CD4-positive, alpha-beta T cell (primary cell): ENCODE measurements around the gene BRMS1. TPM values are rescaled to one million over a fixed set of nuclear protein-coding genes. Genes with fewer than 3 reads are reported as not detected.
A peak's percentile ranks its signal among the peaks of the same experiment; 100 is the strongest.

ENCODE experiments used
- ATAC-seq: fragments of 200-7000 bp; cut with Tn5 transposase; one replicate; pipeline ENCODE4 v1.10.0; 2022; ENCODE audit warnings: mild to moderate bottlenecking; ENCODE audit not compliant: poor library complexity
- CTCF ChIA-PET: fragments of 350-600 bp; sonication (Branson Sonifier 250); formaldehyde crosslinking; loops from one replicate; lab custom pipeline; 2021; ENCODE audit warnings: antibody characterized with exemption, inconsistent platforms; lab: Charles Lee
- POLR2A ChIA-PET: fragments of 350-600 bp; sonication (Branson Sonifier 250); formaldehyde crosslinking; loops from one replicate; lab custom pipeline; 2021; ENCODE audit warnings: antibody characterized with exemption, inconsistent platforms; lab: Charles Lee
- DNase-seq, 14 experiments: peaks; one replicate each; pipeline ENCODE4 v3.0.0-alpha.2; 2013 to 2020; ENCODE audit warnings: mixed read lengths in 2 of 14
- H3K27ac ChIP-seq, 2 donors: one replicate each; pipeline versions ENCODE4 v1.5.1 to v1.7.0; 2013; ENCODE audit warnings: low read length in 2 of 2, low read depth in 1 of 2, mild to moderate bottlenecking in 1 of 2
- H3K27me3 ChIP-seq, 2 experiments: 1 replicate in 1 of 2; 2 replicates in 1 of 2; pipeline versions ENCODE4 v1.6.1 to v1.7.0; 2013; ENCODE audit warnings: low read length in 2 of 2, control low read depth in 1 of 2, mild to moderate bottlenecking in 1 of 2, moderate library complexity in 1 of 2; ENCODE audit not compliant: insufficient read depth in 2 of 2, control insufficient read depth in 1 of 2
- H3K36me3 ChIP-seq: one replicate; pipeline ENCODE4 v1.6.1; 2013; ENCODE audit warnings: low read length, control low read depth; ENCODE audit not compliant: insufficient read depth
- H3K4me1 ChIP-seq: one replicate; pipeline ENCODE4 v1.6.1; 2013; ENCODE audit warnings: low read length, control low read depth; ENCODE audit not compliant: insufficient read depth
- H3K4me3 ChIP-seq: one replicate; pipeline ENCODE4 v1.5.1; 2013; ENCODE audit warnings: mild to moderate bottlenecking, low read length, moderate library complexity
- H3K9me3 ChIP-seq, 2 experiments: 1 replicate in 1 of 2; 2 replicates in 1 of 2; pipeline versions ENCODE4 v1.6.1 to v1.7.0; 2013; ENCODE audit warnings: low read length in 2 of 2, mild to moderate bottlenecking in 2 of 2, control low read depth in 1 of 2, moderate library complexity in 1 of 2; ENCODE audit not compliant: control insufficient read depth in 1 of 2, insufficient read depth in 1 of 2
- H3K27ac Mint-ChIP-seq: one replicate; pipeline ENCODE4 v1.8.0; 2020; ENCODE audit warnings: mixed read lengths
- H3K27me3 Mint-ChIP-seq: one replicate; pipeline ENCODE4 v1.8.0; 2021; ENCODE audit warnings: mixed read lengths
- H3K36me3 Mint-ChIP-seq: one replicate; pipeline ENCODE4 v1.8.0; 2021; ENCODE audit warnings: low read depth, mixed read lengths
- H3K4me1 Mint-ChIP-seq: one replicate; pipeline ENCODE4 v1.8.0; 2021; ENCODE audit warnings: low read depth, mixed read lengths
- H3K4me3 Mint-ChIP-seq: one replicate; pipeline ENCODE4 v1.8.0; 2020; ENCODE audit warnings: mild to moderate bottlenecking, mixed read lengths
- H3K9me3 Mint-ChIP-seq: one replicate; pipeline ENCODE4 v1.8.0; 2020; ENCODE audit warnings: mixed read lengths
- intact Hi-C, 2 experiments: fragments of 100-400 bp; cut with DNase I in 1 of 2; cut with micrococcal nuclease in 1 of 2; formaldehyde crosslinking; loops; one replicate each; pipeline versions ENCODE4 v1.15.1 to v1.9.0; 2023 to 2025; cut with DNase I, micrococcal nuclease
- total RNA-seq, 174 experiments: library from RNA in 2 of 174; stranded (reverse) in 2 of 174; gene quantifications; one replicate each; pipeline ENCODE4 v1.2.3 and lab custom pipeline; 2021 to 2026
- TF ChIP-seq, protein P1 (sequence below): fragments of 200-600 bp; IDR thresholded peaks from one replicate; pipeline ENCODE4 v1.8.0; 2022; ENCODE audit warnings: antibody characterized with exemption, mild to moderate bottlenecking

Gene BRMS1
- total RNA-seq, 2 experiments from 2014 or later: 52.7 to 58.4 TPM

DNA sequence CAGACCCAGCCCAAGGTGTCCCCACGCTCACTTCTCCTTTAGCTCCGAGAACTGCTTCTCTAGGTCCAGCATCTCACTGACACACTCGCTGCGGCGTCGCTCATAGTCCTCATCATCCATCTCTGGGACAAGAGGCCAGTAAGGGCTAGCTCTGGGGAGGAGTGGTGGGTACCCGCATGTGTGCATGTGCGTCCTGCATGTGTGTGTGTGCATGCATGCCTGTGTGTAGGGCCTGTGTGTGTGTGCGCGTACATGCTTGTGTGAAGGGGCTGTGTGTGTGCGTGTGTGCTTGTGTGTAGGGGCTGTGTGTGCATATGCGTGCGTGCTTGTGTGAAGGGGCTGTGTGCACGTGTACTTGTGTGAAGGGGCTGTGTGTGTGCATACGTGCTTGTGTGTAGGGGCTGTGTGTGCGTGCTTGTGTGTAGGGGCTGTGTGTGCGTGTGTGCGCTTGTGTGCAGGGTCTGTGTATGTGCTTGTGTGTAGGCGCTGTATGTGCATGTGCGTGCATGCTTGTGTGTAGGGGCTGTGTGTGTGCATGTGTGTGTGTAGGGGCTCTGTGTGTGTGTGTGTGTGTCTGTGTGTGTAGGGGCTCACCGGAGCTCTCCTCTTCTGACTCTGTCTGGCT lies 3.3 kb downstream of the BRMS1 start:
- Mint-ChIP-seq H3K27ac (peak overlapping the region; percentile 30), H3K4me1 (peaks cover 44% of the 10 kb centered on the region), H3K4me3 (peak overlapping the region; percentile 48), H3K9me3 (no peaks in the 10 kb centered on the region), H3K36me3 (peaks cover 70% of the 10 kb centered on the region), H3K27me3 (no peaks in the 10 kb centered on the region)
- Histone ChIP-seq H3K36me3 (peaks cover 55% of the 10 kb centered on the region), H3K27ac (no peak overlapping the region), H3K4me3 (no peak overlapping the region), H3K9me3 (no peaks in the 10 kb centered on the region), H3K4me1 (peaks cover 43% of the 10 kb centered on the region), H3K27me3 (no peaks in the 10 kb centered on the region)
- ChIA-PET CTCF (interaction anchor here (1.6 kb wide), 1 partner anchor 44 kb away, joined by 3 read pairs; no protein-coding TSS in a partner anchor), POLR2A (interaction anchor here (0.5 to 1.4 kb wide), 2 partner anchors 29 to 30 kb away, joined by 3 to 4 read pairs; partner anchors contain the start of gene SLC29A2)
- intact Hi-C loops: loop anchor here in 1 of 2 experiments (10.0 kb wide), 1 partner anchor 1257 kb away; the partner anchor contains the start of genes CDCA5 and ZFPL1
- TF ChIP-seq, protein P1, sequence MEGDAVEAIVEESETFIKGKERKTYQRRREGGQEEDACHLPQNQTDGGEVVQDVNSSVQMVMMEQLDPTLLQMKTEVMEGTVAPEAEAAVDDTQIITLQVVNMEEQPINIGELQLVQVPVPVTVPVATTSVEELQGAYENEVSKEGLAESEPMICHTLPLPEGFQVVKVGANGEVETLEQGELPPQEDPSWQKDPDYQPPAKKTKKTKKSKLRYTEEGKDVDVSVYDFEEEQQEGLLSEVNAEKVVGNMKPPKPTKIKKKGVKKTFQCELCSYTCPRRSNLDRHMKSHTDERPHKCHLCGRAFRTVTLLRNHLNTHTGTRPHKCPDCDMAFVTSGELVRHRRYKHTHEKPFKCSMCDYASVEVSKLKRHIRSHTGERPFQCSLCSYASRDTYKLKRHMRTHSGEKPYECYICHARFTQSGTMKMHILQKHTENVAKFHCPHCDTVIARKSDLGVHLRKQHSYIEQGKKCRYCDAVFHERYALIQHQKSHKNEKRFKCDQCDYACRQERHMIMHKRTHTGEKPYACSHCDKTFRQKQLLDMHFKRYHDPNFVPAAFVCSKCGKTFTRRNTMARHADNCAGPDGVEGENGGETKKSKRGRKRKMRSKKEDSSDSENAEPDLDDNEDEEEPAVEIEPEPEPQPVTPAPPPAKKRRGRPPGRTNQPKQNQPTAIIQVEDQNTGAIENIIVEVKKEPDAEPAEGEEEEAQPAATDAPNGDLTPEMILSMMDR: no peak
- ATAC-seq (no peak), DNase-seq (peak in 1 of 14 experiments; percentile 15)

DNA sequence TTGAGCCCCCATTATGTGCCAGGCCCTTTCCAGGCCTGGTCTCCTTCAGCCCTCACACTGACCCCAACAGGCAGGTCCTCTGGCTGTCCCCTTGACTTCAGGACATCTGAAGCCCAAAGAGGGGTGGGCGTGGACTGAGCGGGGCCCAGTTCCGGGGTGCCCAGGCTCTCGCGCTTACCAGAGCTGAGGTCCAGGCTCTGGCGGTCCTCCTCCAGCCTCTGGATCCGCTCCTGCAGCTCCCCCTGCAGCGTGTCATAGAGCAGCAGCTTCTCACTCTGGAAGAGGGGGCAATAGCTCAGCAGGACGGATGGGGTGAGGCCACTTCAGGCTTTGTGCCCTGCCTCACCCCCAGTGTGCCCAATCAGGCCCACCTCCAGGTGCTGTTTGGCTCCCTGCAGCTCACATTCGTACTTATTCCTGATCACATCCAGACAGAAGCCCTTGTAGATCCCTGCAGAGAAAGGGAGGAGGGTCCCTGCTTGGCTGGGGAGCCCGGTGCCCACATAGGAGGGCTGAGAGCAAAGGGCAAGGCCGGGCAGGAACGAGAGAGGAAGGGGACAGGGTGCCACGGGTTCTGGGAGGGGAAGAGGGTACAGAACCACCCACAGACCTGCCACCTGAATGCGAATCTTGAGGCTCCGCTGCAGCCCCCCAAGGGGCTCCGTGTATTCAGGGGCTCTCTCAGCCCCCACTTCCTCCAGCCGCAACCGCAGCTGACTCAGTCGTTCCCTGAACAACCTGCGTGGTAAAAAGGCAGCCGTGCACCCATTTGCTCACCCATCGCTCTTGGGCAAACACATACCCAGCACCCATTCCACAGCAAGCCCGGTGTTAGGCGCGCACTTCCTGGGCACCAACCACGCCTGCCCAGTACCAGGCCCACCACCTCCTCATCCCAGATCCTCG lies 4.1 kb downstream of the BRMS1 start:
- peaks cover 43% of the 10 kb centered on the region for H3K4me1 ChIP-seq
- no peaks in the 10 kb centered on the region for H3K27me3 Mint-ChIP-seq
- no peak overlapping the region for H3K27ac ChIP-seq
- H3K4me3 Mint-ChIP-seq: peak overlapping the region; percentile 48
- ATAC-seq (no peak), DNase-seq (no peak)
- TF ChIP-seq, protein P1: no peak
- ChIA-PET CTCF (no interaction called here), POLR2A (interaction anchor here (0.5 to 1.4 kb wide), 2 partner anchors 29 to 31 kb away, joined by 3 to 4 read pairs; partner anchors contain the start of gene SLC29A2)
- no peaks in the 10 kb centered on the region for H3K27me3 ChIP-seq
- H3K4me3 ChIP-seq: no peak overlapping the region
- H3K9me3 ChIP-seq: no peaks in the 10 kb centered on the region
- intact Hi-C loops: loop anchor here in 1 of 2 experiments (10.0 kb wide), 1 partner anchor 1256 kb away; the partner anchor contains the start of genes CDCA5 and ZFPL1
- H3K9me3 Mint-ChIP-seq: no peaks in the 10 kb centered on the region
- H3K36me3 ChIP-seq: peaks cover 55% of the 10 kb centered on the region
- H3K36me3 Mint-ChIP-seq: peaks cover 70% of the 10 kb centered on the region
- no peak overlapping the region for H3K27ac Mint-ChIP-seq
- H3K4me1 Mint-ChIP-seq: peaks cover 45% of the 10 kb centered on the region

GRCh38 chr11:66339686-66340483 lies 5.0 kb downstream of the BRMS1 start:
- ChIA-PET CTCF (no interaction called here), POLR2A (interaction anchor here (1.4 kb wide), 1 partner anchor 28 kb away, joined by 4 read pairs; no protein-coding TSS in a partner anchor)
- ATAC-seq: no peak
- H3K36me3 Mint-ChIP-seq: peaks cover 65% of the 10 kb centered on the region
- H3K4me1 Mint-ChIP-seq: peaks cover 42% of the 10 kb centered on the region
- no peaks in the 10 kb centered on the region for H3K27me3 Mint-ChIP-seq
- no peak overlapping the region for H3K4me3 Mint-ChIP-seq
- Histone ChIP-seq H3K27ac (no peak overlapping the region), H3K36me3 (peaks cover 55% of the 10 kb centered on the region), H3K4me3 (no peak overlapping the region), H3K4me1 (peaks cover 43% of the 10 kb centered on the region), H3K27me3 (no peaks in the 10 kb centered on the region), H3K9me3 (no peaks in the 10 kb centered on the region)
- TF ChIP-seq, protein P1: no peak
- DNase-seq: peak in 1 of 14 experiments; percentile 16
- no peaks in the 10 kb centered on the region for H3K9me3 Mint-ChIP-seq
- H3K27ac Mint-ChIP-seq: no peak overlapping the region
- intact Hi-C loops: loop anchor here in 1 of 2 experiments (10.0 kb wide), 1 partner anchor 1255 kb away; the partner anchor contains the start of genes CDCA5 and ZFPL1
